Loucy (cell line): ENCODE data around the gene PRMT1.

Experiments used
- H2AFZ ChIP-seq: fragments of 200-600 bp; sonication (generic); 2 replicates; pipeline ENCODE4 v1.6.0; 2016; ENCODE audit warnings: antibody characterized with exemption, mild to moderate bottlenecking, low read length, moderate library complexity
- H3F3A ChIP-seq: fragments of 200-600 bp; 2 replicates; pipeline ENCODE4 v1.6.0; 2016; ENCODE audit warnings: antibody characterized with exemption, low read depth, mild to moderate bottlenecking
- H3K27me3 ChIP-seq: fragments of 200-600 bp; sonication (generic); 2 replicates; pipeline ENCODE4 v1.6.1; 2014; ENCODE audit warnings: low read length, mild to moderate bottlenecking; ENCODE audit not compliant: insufficient read depth, poor library complexity, severe bottlenecking
- H3K36me3 ChIP-seq: fragments of 200-600 bp; sonication (generic); 2 replicates; pipeline ENCODE4 v1.6.1; 2016; ENCODE audit warnings: low read length; ENCODE audit not compliant: insufficient read depth
- H3K4me1 ChIP-seq: fragments of 200-600 bp; sonication (generic); 2 replicates; pipeline ENCODE4 v1.5.1; 2014; ENCODE audit warnings: low read length, mild to moderate bottlenecking; ENCODE audit not compliant: insufficient read depth, poor library complexity, severe bottlenecking
- H3K4me2 ChIP-seq: fragments of 200-600 bp; sonication (generic); 2 replicates; pipeline ENCODE4 v1.6.0; 2014; ENCODE audit warnings: antibody characterized with exemption, low read length, low read depth, mild to moderate bottlenecking; ENCODE audit not compliant: poor library complexity, severe bottlenecking
- H3K4me3 ChIP-seq: fragments of 200-600 bp; sonication (generic); 2 replicates; pipeline ENCODE4 v1.5.1; 2014; ENCODE audit warnings: low read length, mild to moderate bottlenecking, mixed read lengths; ENCODE audit not compliant: poor library complexity, severe bottlenecking
- H3K79me2 ChIP-seq: fragments of 200-600 bp; sonication (generic); 2 replicates; pipeline ENCODE4 v1.6.1; 2014; ENCODE audit warnings: low read length; ENCODE audit not compliant: insufficient read depth
- H3K9ac ChIP-seq: fragments of 200-600 bp; sonication (generic); 2 replicates; pipeline ENCODE4 v1.6.0; 2014; ENCODE audit warnings: mild to moderate bottlenecking, low read depth, low read length, moderate library complexity; ENCODE audit not compliant: poor library complexity, severe bottlenecking
- H3K9me2 ChIP-seq: fragments of 200-600 bp; sonication (generic); replicated peaks from 2 replicates; pipeline ENCODE4 v1.6.1; 2016; ENCODE audit warnings: low read depth, low read length, mixed read lengths
- H3K9me3 ChIP-seq: fragments of 200-600 bp; sonication (generic); 2 replicates; pipeline ENCODE4 v1.6.1; 2014; ENCODE audit warnings: mild to moderate bottlenecking, antibody characterized with exemption, low read length, low read depth; ENCODE audit not compliant: insufficient read depth
- H4K20me1 ChIP-seq: fragments of 200-600 bp; sonication (generic); 2 replicates; pipeline ENCODE4 v1.6.0; 2014; ENCODE audit warnings: antibody characterized with exemption, low read length, mild to moderate bottlenecking; ENCODE audit not compliant: insufficient read depth, poor library complexity, severe bottlenecking
- EZH2phosphoT487 ChIP-seq: fragments of 200-600 bp; IDR thresholded peaks from 2 replicates; pipeline ENCODE4 v1.6.1; 2018; ENCODE audit warnings: antibody characterized with exemption, mild to moderate bottlenecking, moderate library complexity, borderline replicate concordance
- TF ChIP-seq, protein P1 (sequence below): fragments of 200-600 bp; sonication (generic); conservative IDR thresholded peaks from 2 replicates; pipeline ENCODE4 v1.5.1; 2014; ENCODE audit warnings: mild to moderate bottlenecking, antibody characterized with exemption, low read length

The PRMT1 gene

DNA sequence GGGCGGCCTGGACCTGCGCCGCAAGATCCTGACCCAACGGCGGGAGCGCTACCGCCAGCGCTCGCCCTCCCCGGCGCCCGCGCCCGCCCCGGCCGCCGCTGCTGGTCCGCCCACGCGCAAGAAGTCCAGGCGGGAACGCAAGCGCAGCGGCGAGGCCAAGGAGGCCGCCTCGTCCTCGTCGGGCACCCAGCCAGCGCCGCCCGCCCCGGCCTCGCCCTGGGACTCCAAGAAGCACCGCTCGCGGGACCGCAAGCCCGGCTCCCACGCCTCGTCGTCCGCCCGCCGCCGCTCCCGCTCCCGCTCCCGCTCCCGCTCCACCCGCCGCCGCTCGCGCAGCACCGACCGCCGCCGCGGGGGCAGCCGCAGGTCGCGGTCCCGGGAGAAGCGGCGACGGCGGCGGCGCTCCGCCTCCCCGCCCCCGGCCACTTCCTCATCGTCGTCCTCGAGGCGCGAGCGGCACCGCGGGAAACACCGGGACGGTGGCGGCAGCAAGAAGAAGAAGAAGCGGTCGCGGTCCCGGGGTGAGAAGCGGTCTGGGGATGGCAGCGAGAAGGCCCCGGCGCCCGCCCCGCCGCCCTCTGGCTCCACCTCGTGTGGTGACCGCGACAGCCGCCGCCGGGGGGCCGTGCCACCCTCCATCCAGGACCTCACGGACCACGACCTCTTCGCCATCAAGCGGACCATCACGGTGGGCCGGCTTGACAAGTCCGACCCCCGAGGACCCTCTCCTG, 25.1 kb upstream of the PRMT1 start:
- TF ChIP-seq, protein P1, sequence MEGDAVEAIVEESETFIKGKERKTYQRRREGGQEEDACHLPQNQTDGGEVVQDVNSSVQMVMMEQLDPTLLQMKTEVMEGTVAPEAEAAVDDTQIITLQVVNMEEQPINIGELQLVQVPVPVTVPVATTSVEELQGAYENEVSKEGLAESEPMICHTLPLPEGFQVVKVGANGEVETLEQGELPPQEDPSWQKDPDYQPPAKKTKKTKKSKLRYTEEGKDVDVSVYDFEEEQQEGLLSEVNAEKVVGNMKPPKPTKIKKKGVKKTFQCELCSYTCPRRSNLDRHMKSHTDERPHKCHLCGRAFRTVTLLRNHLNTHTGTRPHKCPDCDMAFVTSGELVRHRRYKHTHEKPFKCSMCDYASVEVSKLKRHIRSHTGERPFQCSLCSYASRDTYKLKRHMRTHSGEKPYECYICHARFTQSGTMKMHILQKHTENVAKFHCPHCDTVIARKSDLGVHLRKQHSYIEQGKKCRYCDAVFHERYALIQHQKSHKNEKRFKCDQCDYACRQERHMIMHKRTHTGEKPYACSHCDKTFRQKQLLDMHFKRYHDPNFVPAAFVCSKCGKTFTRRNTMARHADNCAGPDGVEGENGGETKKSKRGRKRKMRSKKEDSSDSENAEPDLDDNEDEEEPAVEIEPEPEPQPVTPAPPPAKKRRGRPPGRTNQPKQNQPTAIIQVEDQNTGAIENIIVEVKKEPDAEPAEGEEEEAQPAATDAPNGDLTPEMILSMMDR = no peak
- TF ChIP-seq EZH2phosphoT487 = no peak
- Histone ChIP-seq H4K20me1 (no peaks in the 10 kb centered on the region), H3K27me3 (no peaks in the 10 kb centered on the region), H3K9ac (no peak overlapping the region), H3F3A (no peaks in the 10 kb centered on the region), H3K9me3 (no peaks in the 10 kb centered on the region), H3K79me2 (no peaks in the 10 kb centered on the region), H3K36me3 (peaks cover 41% of the 10 kb centered on the region; the same call in 1 of the 2 replicates), H3K4me2 (no peak overlapping the region), H2AFZ (no peak overlapping the region), H3K9me2 (no peaks in the 10 kb centered on the region), H3K4me3 (no peak overlapping the region), H3K4me1 (no peaks in the 10 kb centered on the region)

- no peak overlapping the region for H2AFZ ChIP-seq
- no peaks in the 10 kb centered on the region for H3K79me2 ChIP-seq
- no peaks in the 10 kb centered on the region for H3K9me2 ChIP-seq
- H3K36me3 ChIP-seq = peaks cover 44% of the 10 kb centered on the region; the same call in 1 of the 2 replicates
- no peaks in the 10 kb centered on the region for H4K20me1 ChIP-seq
- H3K9ac ChIP-seq = no peak overlapping the region
- no peaks in the 10 kb centered on the region for H3K27me3 ChIP-seq
- no peaks in the 10 kb centered on the region for H3K9me3 ChIP-seq
- TF ChIP-seq EZH2phosphoT487 = no peak
- TF ChIP-seq, protein P1 = no peak
- no peaks in the 10 kb centered on the region for H3F3A ChIP-seq
- no peaks in the 10 kb centered on the region for H3K4me1 ChIP-seq
- H3K4me2 ChIP-seq = no peak overlapping the region
- H3K4me3 ChIP-seq = no peak overlapping the region
These were observed 24.3 kb upstream of the PRMT1 start for GRCh38 chr19:49652551-49653465.

GRCh38 chr19:49653466-49653806, 23.6 kb upstream of the PRMT1 start:
- H3K79me2 ChIP-seq = no peaks in the 10 kb centered on the region
- no peak overlapping the region for H3K4me3 ChIP-seq
- no peaks in the 10 kb centered on the region for H4K20me1 ChIP-seq
- H3F3A ChIP-seq = no peaks in the 10 kb centered on the region
- H3K9me3 ChIP-seq = no peaks in the 10 kb centered on the region
- no peak overlapping the region for H3K9ac ChIP-seq
- peaks cover 44% of the 10 kb centered on the region; the same call in 1 of the 2 replicates for H3K36me3 ChIP-seq
- TF ChIP-seq, protein P1 = no peak
- TF ChIP-seq EZH2phosphoT487 = no peak
- no peaks in the 10 kb centered on the region for H3K9me2 ChIP-seq
- H2AFZ ChIP-seq = no peak overlapping the region
- H3K4me2 ChIP-seq = no peak overlapping the region
- H3K4me1 ChIP-seq = no peaks in the 10 kb centered on the region
- H3K27me3 ChIP-seq = no peaks in the 10 kb centered on the region
